HepG2 (cell line): ENCODE measurements around the gene MADD. TPM values are rescaled to one million over a fixed set of nuclear protein-coding genes. Genes with fewer than 3 reads are reported as not detected.

Source experiments
- ADNP ChIP-seq: sonication (generic); formaldehyde crosslinking; IDR thresholded peaks from 2 replicates; pipeline ENCODE4 v1.4.0; 2020; ENCODE audit warnings: missing genetic modification reagents
- CENPX ChIP-seq: sonication (generic); formaldehyde crosslinking; IDR thresholded peaks from 2 replicates; pipeline ENCODE4 v1.9.0; 2021; ENCODE audit warnings: mild to moderate bottlenecking, missing genetic modification reagents, moderate library complexity
- CHCHD3 ChIP-seq: sonication (generic); formaldehyde crosslinking; IDR thresholded peaks from 2 replicates; pipeline ENCODE4 v1.8.0; 2022; ENCODE audit warnings: mild to moderate bottlenecking, missing genetic modification reagents, moderate library complexity
- HES4 ChIP-seq: sonication (generic); formaldehyde crosslinking; IDR thresholded peaks from 2 replicates; pipeline ENCODE4 v1.9.0; 2021; ENCODE audit warnings: mild to moderate bottlenecking, missing genetic modification reagents, borderline replicate concordance
- HNF4A ChIP-seq: sonication (generic); formaldehyde crosslinking; IDR thresholded peaks from 2 replicates; pipeline ENCODE4 v1.4.0; 2020; ENCODE audit warnings: missing genetic modification reagents
- HOXA3 ChIP-seq: sonication (generic); formaldehyde crosslinking; IDR thresholded peaks from 2 replicates; pipeline ENCODE4 v1.5.0; 2020; ENCODE audit warnings: missing genetic modification reagents
- MXI1 ChIP-seq: IDR thresholded peaks from 3 replicates; pipeline ENCODE4 v1.6.1; 2012; ENCODE audit warnings: low read depth, low read length, inconsistent platforms, borderline replicate concordance
- NCOA2 ChIP-seq: sonication (generic); formaldehyde crosslinking; IDR thresholded peaks from 2 replicates; pipeline ENCODE4 v1.8.0; 2022; ENCODE audit warnings: inconsistent platforms
- RBFOX2 ChIP-seq: fragments of 200-400 bp; formaldehyde crosslinking; IDR thresholded peaks from 2 replicates; pipeline ENCODE4 v1.6.1; 2017; ENCODE audit warnings: low read depth, mild to moderate bottlenecking, low read length
- ZBTB20 ChIP-seq: sonication (generic); formaldehyde crosslinking; IDR thresholded peaks from 2 replicates; pipeline ENCODE4 v1.8.1; 2023; ENCODE audit warnings: missing genetic modification reagents, low read depth, mild to moderate bottlenecking, borderline replicate concordance
- ZBTB3 ChIP-seq: sonication (generic); formaldehyde crosslinking; IDR thresholded peaks from 2 replicates; pipeline ENCODE4 v1.4.0; 2020; ENCODE audit warnings: low read depth, mild to moderate bottlenecking, moderate library complexity, missing genetic modification reagents, borderline replicate concordance
- ZNF230 ChIP-seq: sonication (generic); formaldehyde crosslinking; IDR thresholded peaks from 2 replicates; pipeline ENCODE4 v1.4.0; 2020; ENCODE audit warnings: mild to moderate bottlenecking, missing genetic modification reagents
- ZNF562 ChIP-seq: sonication (generic); formaldehyde crosslinking; IDR thresholded peaks from 2 replicates; pipeline ENCODE4 v1.8.0; 2022; ENCODE audit warnings: missing genetic modification reagents, borderline replicate concordance
- ZNF619 ChIP-seq: sonication (generic); formaldehyde crosslinking; IDR thresholded peaks from 2 replicates; pipeline ENCODE4 v1.4.0; 2020; ENCODE audit warnings: mild to moderate bottlenecking, missing genetic modification reagents
- ZNF724P ChIP-seq: sonication (generic); formaldehyde crosslinking; IDR thresholded peaks from 2 replicates; pipeline ENCODE4 v1.8.0; 2022; ENCODE audit warnings: missing genetic modification reagents, borderline replicate concordance
- ZNF781 ChIP-seq: sonication (generic); formaldehyde crosslinking; IDR thresholded peaks from 2 replicates; pipeline ENCODE4 v1.5.1; 2020; ENCODE audit warnings: borderline replicate concordance, mild to moderate bottlenecking, missing genetic modification reagents; ENCODE audit errors: not compliant biosample characterization
- polyA plus RNA-seq, 8 experiments: library from polyadenylated mRNA; depleted of rRNA in 3 of 8; stranded (reverse) in 7 of 8; unstranded in 1 of 8; fragments of >200 nt; fragmentation: Illumina TruSeq in 4 of 8; extraction: Trizol in 4 of 8; gene quantifications; 2 replicates each; pipeline versions ENCODE4 v1.2.1 to v1.2.3, GENCODE V29; 2011 to 2016; ENCODE audit warnings: low read depth in 4 of 8, missing spikeins in 1 of 8, mixed read lengths in 1 of 8; ENCODE audit not compliant: insufficient read depth in 1 of 8
- total RNA-seq, 5 experiments: library from RNA; depleted of rRNA; stranded (reverse); fragments of >200 nt; fragmentation: Illumina TruSeq; extraction: Trizol; gene quantifications; 2 replicates each; pipeline ENCODE4 v1.2.3, GENCODE V29; 2016; ENCODE audit warnings: low read depth in 1 of 5
- TF ChIP-seq, protein P1 (sequence below): sonication (generic); formaldehyde crosslinking; IDR thresholded peaks from 2 replicates; pipeline ENCODE4 v1.8.0; 2022; ENCODE audit warnings: mild to moderate bottlenecking, missing genetic modification reagents; ENCODE audit not compliant: insufficient replicate concordance
- TF ChIP-seq, protein P2 (sequence below): sonication (generic); formaldehyde crosslinking; IDR thresholded peaks from 2 replicates; pipeline ENCODE4 v1.4.0; 2020; ENCODE audit warnings: missing genetic modification reagents
- TF ChIP-seq, protein P3 (sequence below): sonication (generic); IDR thresholded peaks from 2 replicates; pipeline ENCODE4 v1.6.1; 2016; ENCODE audit warnings: low read depth, borderline replicate concordance
- TF ChIP-seq, protein P4 (sequence below): sonication (generic); formaldehyde crosslinking; IDR thresholded peaks from 2 replicates; pipeline ENCODE4 v1.5.1; 2020; ENCODE audit warnings: missing genetic modification reagents, mild to moderate bottlenecking, borderline replicate concordance
- TF ChIP-seq, protein P5 (sequence below): sonication (generic); formaldehyde crosslinking; IDR thresholded peaks from 2 replicates; pipeline ENCODE4 v1.9.0; 2021; ENCODE audit warnings: missing genetic modification reagents, borderline replicate concordance

MADD gene
- total and polyA plus RNA-seq, 2 of the 13 experiments (the other 11 are each of a cell fraction or from before 2014, with no cell fraction given) = 18.0 to 29.2 TPM

DNA sequence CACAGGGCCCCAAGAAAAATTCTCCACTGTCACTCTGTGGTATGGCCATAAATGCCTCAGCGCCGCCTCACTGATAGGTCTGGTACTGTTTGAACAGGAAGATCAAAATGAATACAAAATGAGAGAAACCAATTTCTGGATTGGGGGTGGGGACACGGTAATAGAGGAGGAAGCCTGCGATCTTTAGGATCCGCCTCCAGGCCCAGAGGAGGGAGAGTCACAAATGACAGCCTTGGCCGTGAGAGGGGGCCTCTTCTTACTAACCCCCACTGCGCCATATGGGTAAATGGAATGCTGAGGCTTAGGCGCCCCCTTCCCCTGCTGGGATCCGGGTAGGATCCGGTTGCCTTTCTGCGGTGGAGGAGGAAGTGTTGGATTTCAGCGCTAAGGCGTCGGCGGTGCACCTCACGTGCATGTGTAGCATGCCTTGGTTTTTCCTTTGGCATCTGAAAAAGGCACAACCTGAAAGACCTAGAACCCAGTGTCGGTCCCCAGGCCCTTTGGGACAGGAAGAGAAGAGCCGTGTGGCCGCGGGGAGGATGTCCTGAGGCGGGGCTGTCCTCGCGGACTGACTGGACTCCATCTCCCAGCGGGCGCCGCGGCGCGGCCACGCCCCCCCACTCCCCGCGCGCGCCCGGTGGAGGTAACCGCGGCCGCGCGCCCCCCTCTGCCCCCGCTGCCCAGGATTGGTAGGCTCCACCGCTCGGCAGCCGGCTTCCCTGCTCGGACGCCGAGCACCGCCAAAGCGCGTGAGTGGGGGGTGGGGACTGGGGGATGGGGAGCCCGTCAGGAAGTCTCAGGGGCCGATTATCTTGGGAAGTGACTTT is 718 bp upstream of the MADD start (continued):
- no peak for TF ChIP-seq ZBTB20 (CRISPR knock-in tag)
- TF ChIP-seq, protein P1, sequence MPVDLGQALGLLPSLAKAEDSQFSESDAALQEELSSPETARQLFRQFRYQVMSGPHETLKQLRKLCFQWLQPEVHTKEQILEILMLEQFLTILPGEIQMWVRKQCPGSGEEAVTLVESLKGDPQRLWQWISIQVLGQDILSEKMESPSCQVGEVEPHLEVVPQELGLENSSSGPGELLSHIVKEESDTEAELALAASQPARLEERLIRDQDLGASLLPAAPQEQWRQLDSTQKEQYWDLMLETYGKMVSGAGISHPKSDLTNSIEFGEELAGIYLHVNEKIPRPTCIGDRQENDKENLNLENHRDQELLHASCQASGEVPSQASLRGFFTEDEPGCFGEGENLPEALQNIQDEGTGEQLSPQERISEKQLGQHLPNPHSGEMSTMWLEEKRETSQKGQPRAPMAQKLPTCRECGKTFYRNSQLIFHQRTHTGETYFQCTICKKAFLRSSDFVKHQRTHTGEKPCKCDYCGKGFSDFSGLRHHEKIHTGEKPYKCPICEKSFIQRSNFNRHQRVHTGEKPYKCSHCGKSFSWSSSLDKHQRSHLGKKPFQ = no peak
- 0 out of 3 replicates have a peak, but pooled peaks have one; percentile 49 for TF ChIP-seq MXI1
- no peak for TF ChIP-seq HES4
- no peak; the same call in 1 of the 2 replicates for TF ChIP-seq ZNF619 (CRISPR knock-in tag)
- TF ChIP-seq RBFOX2 = no peak
- TF ChIP-seq, protein P2, sequence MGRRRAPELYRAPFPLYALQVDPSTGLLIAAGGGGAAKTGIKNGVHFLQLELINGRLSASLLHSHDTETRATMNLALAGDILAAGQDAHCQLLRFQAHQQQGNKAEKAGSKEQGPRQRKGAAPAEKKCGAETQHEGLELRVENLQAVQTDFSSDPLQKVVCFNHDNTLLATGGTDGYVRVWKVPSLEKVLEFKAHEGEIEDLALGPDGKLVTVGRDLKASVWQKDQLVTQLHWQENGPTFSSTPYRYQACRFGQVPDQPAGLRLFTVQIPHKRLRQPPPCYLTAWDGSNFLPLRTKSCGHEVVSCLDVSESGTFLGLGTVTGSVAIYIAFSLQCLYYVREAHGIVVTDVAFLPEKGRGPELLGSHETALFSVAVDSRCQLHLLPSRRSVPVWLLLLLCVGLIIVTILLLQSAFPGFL (CRISPR knock-in tag) = no peak
- TF ChIP-seq CHCHD3 (CRISPR knock-in tag) = no peak
- TF ChIP-seq, protein P3, sequence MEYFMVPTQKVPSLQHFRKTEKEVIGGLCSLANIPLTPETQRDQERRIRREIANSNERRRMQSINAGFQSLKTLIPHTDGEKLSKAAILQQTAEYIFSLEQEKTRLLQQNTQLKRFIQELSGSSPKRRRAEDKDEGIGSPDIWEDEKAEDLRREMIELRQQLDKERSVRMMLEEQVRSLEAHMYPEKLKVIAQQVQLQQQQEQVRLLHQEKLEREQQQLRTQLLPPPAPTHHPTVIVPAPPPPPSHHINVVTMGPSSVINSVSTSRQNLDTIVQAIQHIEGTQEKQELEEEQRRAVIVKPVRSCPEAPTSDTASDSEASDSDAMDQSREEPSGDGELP = peak; percentile 21; the same call in 1 of the 2 replicates
- no peak; the same call in 1 of the 2 replicates for TF ChIP-seq HOXA3 (CRISPR knock-in tag)
- no peak for TF ChIP-seq ADNP (CRISPR knock-in tag)
- no peak for TF ChIP-seq CENPX (CRISPR knock-in tag)
- TF ChIP-seq ZBTB3 (CRISPR knock-in tag) = no peak
- no peak for TF ChIP-seq ZNF781 (CRISPR knock-in tag)
- TF ChIP-seq ZNF562 (CRISPR knock-in tag) = no peak
- TF ChIP-seq ZNF724P (CRISPR knock-in tag) = no peak; the same call in 1 of the 2 replicates
- no peak; the same call in 1 of the 2 replicates for TF ChIP-seq NCOA2
- TF ChIP-seq, protein P4, sequence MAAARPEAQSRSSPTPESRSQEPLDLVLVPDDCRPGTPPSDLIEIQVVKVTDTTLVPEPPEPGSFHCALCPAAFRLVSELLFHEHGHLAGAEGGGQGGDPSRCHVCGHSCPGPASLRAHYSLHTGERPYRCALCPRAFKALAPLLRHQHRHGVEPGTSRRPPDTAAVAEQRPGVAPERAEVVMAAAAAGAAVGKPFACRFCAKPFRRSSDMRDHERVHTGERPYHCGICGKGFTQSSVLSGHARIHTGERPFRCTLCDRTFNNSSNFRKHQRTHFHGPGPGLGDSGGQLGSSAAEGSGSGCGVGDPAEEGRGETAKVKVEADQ (CRISPR knock-in tag) = no peak
- no peak for TF ChIP-seq HNF4A
- TF ChIP-seq, protein P5, sequence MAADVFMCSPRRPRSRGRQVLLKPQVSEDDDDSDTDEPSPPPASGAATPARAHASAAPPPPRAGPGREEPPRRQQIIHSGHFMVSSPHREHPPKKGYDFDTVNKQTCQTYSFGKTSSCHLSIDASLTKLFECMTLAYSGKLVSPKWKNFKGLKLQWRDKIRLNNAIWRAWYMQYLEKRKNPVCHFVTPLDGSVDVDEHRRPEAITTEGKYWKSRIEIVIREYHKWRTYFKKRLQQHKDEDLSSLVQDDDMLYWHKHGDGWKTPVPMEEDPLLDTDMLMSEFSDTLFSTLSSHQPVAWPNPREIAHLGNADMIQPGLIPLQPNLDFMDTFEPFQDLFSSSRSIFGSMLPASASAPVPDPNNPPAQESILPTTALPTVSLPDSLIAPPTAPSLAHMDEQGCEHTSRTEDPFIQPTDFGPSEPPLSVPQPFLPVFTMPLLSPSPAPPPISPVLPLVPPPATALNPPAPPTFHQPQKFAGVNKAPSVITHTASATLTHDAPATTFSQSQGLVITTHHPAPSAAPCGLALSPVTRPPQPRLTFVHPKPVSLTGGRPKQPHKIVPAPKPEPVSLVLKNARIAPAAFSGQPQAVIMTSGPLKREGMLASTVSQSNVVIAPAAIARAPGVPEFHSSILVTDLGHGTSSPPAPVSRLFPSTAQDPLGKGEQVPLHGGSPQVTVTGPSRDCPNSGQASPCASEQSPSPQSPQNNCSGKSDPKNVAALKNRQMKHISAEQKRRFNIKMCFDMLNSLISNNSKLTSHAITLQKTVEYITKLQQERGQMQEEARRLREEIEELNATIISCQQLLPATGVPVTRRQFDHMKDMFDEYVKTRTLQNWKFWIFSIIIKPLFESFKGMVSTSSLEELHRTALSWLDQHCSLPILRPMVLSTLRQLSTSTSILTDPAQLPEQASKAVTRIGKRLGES = no peak
- TF ChIP-seq ZNF230 (CRISPR knock-in tag) = no peak
